GM19397 (cell line): Measurements from ENCODE around the gene ADTRP.

Experiments
- ATAC-seq: cut with Tn5 transposase; IDR thresholded peaks from one replicate; pipeline ENCODE4 v1.9.1; 2021; ENCODE audit warnings: mild to moderate bottlenecking, moderate library complexity; ENCODE audit not compliant: unreplicated experiment

ADTRP gene

DNA sequence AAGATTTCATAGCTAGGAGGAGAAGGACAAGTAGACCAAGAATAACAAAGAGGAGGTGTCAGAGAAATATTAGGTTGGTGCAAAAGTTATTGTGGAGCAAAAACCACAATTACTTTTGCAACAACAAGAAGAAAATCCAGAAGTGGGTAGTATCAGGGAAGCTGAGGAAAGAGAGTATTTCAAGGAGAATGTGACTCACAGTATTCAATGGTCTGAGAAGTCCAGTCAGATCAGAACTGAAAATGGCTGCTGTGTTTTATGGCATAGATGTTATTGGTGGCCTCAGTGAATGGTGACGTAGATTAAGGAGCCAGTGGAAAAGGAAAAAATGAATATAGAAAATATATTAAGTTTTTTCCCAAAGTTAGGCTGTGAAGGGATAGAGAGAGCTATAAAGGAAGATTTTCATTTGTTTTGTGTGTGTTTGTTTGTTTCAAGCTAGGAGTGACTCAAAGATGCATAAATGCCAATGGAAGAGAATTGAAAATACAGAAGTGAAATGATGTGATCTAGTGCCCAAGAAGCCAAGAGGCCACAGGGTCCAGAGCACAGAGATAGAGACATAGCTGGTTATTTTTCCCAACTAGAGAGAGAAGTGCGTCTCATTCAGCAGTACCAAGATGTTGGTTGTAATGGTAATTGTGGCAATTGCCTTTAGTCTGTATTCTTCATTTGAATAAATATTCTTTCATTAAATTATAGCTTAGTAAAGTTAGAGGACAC, 112.8 kb downstream of the ADTRP start:
- ATAC-seq: no peak
